HG03432 (cell line): ENCODE measurements around the gene NEK10.
A peak's percentile ranks its signal among the peaks of the same experiment; 100 is the strongest.
"Not testable (repeated sequence)": the region's sequence is repeated elsewhere in the genome, so short reads cannot be mapped to it uniquely, and the experiment has no call there.

Experiments used
- ATAC-seq: cut with Tn5 transposase; IDR thresholded peaks from one replicate; pipeline ENCODE4 v1.9.1; 2021; ENCODE audit warnings: mild to moderate bottlenecking, moderate library complexity; ENCODE audit not compliant: unreplicated experiment

Gene NEK10

DNA sequence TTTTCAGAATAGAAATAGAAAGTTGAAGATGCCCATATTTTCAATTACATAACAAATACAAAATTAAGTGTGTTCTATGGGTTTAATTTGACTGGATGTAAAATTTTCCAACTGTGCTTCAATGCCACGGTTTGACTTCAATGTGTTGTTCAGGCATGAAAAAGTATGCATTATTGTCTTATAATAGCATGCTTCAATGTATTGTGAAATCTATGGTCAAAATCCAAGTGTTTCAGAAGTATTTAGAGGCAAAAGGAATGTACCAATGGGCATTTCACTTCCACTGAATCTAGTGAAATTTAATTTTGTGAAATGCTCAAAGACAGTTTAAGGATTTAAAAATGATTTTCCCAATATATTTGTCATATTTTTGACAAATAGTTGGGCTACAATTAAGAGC lies 16.0 kb downstream of the NEK10 start:
- ATAC-seq, result no peak

GRCh38 chr3:27352047-27352446 lies 17.1 kb downstream of the NEK10 start:
- no peak for ATAC-seq

DNA sequence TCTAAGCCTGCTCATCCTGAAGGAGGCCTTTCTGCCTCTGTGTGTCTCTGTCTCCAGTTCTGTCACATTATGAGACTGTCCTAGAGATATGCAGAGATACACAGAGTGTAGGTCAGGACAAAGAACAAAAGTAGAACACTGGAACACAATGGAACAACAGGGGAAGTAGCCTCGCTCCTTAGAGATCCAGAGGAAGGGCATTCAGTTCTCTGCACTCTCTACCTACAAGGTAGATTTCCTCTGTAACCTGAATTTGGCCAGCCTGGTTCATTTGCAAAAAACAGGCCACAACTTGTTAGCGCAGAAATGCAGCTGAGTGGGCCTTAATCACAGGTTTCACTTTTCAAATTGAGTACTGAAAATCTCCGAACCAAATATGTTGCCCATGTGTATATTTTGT lies 19.4 kb downstream of the NEK10 start:
- ATAC-seq, result peak; percentile 85

DNA sequence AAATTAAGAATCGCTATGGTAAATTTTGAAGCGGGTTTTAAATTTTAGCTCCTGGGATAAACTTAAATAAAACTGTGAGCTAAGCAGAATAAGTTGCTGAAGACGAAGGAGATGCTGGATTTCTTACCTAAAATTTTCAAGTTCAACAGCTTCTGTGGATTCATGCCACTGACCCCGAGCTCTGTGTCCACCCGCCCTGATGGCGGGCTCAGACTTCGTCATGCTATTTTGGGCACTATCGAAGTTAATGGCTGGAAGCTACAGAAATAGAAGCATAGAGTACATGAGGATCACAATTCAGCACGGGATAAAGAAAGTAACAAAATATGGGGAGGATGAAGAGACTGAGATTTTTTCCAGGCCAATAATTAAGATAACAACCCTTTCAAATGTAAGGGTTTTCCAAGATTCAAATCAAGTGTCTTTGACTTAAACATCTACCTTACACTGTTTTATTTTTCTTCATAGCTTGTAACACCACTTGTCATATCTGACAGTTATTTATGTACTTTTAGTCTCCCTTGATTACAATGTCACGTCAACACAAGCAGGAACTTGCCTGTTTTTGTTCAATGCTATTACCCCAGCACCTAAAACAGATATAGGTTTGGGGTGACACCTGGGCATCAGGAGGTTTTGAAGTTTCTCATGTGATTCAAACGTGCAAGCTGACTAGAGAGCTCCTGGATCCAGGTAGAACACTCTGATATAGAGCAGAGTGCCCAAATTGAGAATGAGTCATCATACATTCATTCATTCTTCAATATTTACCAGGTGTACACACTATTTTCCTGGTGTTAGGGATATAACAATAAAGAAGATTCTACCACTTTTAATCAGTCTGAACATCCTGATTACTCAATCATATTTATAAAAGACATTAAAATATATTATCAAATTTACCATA lies 23.0 kb downstream of the NEK10 start:
- no peak for ATAC-seq

- ATAC-seq, result peak; percentile 36
Measured at GRCh38 chr3:27345493-27345892, 23.7 kb downstream of the NEK10 start.

- ATAC-seq, result no peak
Measured at GRCh38 chr3:27345045-27345444, 24.1 kb downstream of the NEK10 start.

DNA sequence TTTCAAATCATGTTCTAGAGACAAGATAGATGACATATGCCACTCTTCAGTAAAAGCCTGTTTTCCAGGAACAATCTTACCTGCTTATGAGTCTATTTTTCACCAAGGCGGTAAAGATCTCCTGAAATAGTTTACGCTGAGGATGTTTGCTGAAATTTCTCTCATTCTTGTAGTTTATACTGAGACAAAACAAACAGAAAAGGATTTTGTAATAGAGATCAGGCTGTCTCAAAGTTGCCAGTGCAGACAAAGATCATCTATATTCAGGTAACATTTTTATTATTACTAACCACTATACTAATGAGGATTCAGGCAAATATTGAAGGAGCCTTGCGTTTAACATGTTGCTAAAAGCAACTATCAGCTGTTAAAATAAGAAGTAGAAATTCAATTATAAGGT lies 25.0 kb downstream of the NEK10 start:
- ATAC-seq, result no peak

DNA sequence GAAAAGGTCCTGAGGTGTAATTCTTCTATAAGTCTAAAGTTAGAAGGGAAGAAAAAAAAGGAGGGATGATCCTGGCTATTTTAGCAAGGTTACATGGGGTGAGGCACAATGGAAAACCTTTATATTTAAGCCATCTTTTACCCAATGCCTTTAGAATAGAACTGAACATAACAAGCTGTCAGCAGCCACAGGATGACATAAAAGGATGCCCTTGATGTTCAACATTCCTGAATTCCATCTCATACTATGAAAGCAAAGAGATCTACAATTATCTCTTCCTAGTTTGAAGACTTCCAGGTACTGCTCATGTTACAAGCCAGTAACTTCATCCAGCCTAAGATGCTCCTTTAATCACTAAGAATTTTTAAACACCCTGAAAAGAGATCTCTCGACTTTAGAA lies 26.9 kb downstream of the NEK10 start:
- ATAC-seq, result no peak

DNA sequence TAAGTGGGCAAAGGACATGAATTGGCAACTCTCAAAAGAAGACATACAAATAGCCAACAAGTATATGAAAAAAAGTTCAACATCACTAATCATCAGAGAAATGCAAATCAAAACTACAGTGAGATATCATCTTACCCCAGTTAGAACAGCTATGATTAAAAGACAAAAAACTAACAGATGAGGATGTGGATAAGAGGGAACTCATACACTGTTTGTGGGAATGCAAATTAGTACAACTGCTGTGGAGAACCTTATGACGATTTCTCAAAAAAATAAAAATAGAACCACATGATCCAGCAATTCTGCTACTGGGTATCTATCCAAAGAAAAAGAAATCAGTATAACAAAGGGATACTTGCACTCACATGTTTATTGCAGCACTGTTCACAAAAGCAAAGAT lies 28.6 kb downstream of the NEK10 start:
- ATAC-seq, result peak; percentile 89

DNA sequence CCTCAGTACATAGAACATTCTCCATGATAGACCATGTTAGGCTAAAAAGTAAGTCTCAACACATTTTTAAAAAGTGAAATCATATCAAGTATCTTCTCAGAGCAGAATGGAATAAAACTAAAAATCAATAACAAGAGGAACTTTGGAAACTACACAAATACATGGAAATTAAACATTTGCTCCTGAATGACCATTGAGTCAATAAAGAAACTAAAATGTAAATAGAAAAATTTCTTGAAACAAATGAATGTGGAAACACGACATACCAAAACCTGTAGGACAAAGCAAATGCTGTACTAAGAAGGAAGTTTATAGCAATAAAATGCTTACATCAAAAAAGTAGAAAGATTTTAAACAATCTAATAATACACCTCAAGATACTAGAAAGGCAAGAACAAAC lies 33.6 kb downstream of the NEK10 start:
- ATAC-seq, result no peak

DNA sequence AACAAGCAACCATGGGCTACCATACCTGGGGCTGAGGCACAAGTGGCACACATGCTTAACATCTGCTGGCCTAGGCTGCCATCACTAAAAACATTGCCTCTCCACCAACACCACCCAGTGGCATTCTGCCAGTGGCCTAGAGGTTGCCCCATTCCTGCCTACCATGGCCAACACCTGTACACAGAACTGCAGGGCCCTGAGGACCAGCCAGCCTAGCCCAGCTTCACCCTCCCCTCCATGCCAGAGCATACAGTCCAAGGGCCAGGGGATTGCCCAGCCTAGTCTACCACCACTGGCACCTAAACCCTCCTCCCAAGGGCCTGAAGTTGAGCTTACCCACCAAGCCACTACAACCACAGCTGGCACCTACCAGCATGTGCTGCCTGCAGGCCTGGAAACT lies 35.3 kb downstream of the NEK10 start:
- ATAC-seq, result no peak

GRCh38 chr3:27328982-27329762 lies 40.0 kb downstream of the NEK10 start:
- not testable (repeated sequence) for ATAC-seq

DNA sequence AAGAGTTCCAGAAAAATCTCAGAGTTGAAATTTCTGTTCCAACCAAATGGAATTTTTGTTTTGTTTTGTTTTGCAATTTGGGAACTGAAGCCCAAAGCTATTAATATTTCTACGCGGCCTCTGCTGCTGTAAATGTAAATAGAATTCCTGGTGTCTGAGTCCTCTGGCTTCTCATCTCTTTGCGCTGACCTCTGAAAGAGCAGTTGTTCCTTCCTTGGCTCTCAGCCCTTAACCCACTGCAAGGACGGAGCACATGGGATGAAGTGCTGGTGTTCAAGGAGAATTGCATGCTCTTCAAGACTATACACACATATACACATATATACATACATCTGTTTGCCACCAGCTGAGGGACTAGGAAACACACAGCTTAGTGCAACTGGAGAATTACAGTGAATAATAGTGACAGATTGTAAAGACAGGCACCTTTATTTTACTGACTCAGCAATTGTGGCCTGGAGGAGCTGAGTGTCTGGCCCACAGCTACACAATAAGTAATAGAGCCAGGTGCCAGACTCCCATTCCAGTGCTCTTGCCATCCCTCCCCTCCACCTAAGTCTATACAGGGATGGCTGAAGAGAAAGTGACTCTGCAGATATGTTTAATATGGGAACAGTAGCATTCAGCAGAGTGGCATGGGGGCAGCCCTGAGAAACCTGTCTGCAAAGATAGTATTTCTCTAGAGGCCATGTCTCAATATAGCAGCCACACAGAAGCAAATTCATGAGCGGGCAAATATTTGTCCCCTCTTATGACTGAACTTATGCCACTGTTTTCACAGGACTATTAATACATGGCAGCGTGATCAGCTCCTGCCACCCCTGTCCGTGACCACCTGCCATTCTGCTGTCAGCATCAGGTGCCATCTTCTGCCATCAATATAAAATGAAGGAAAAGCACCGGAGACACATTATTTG lies 42.3 kb downstream of the NEK10 start:
- ATAC-seq, result no peak

- ATAC-seq, result no peak
Measured at GRCh38 chr3:27326202-27326601, 43.0 kb downstream of the NEK10 start.

DNA sequence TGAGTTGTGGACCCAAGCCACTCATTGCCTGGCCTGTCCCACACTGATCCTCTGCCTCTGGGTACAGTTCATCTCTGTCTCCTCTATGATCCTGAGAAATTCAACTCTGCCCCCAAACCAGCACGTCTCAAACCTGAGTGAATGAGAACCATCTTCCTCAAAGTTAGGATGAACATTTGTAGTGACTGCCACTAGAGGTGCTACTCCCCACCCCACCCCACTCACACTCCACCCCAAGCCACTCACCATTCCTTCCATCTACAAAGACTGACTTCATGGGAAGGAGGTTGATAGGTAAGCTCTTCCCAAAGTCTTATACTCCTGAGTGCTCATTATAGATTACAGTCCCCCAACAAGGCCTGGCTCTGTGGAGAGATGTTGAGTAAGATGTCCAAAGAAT lies 43.8 kb downstream of the NEK10 start:
- peak; percentile 47 for ATAC-seq

DNA sequence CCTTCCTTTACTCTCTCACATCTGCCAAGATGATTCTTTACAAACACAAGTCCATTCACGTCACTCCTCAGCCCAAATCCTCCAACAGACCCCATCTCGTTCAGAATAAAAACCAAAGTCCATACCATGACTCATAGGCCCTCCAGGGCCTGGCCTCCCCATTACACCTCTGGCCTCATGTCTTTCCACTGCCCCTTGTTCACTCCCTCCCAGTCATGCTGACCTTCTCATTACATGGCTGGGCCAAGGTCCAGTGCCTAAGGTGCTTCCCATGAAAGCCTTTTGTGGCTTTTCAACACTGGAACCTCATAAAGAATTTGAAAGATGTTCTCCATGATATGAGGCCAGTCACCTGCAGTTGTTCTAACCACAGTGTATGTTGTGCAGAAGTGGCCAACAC lies 44.5 kb downstream of the NEK10 start:
- ATAC-seq, result no peak

GRCh38 chr3:27323087-27323570 lies 46.1 kb downstream of the NEK10 start:
- no peak for ATAC-seq

DNA sequence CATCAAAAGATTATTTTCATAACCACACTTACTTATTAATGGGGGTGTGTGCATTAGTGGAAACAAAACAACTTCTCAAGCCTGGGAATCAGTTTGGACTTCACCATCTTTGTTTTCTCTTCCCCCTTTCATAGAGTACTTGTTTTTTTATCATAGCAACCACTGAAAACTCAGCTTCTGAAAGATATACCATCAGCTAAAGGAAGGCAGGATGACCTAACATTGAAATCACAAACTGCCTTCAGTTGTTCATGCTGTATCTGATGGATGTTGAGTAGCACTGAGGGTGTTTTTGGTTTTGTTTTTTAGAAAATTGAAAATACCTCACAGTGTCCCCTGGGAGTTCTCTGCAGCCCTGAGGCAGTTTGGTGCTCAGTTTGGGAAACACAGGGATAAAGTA lies 46.5 kb downstream of the NEK10 start:
- peak; percentile 32 for ATAC-seq

DNA sequence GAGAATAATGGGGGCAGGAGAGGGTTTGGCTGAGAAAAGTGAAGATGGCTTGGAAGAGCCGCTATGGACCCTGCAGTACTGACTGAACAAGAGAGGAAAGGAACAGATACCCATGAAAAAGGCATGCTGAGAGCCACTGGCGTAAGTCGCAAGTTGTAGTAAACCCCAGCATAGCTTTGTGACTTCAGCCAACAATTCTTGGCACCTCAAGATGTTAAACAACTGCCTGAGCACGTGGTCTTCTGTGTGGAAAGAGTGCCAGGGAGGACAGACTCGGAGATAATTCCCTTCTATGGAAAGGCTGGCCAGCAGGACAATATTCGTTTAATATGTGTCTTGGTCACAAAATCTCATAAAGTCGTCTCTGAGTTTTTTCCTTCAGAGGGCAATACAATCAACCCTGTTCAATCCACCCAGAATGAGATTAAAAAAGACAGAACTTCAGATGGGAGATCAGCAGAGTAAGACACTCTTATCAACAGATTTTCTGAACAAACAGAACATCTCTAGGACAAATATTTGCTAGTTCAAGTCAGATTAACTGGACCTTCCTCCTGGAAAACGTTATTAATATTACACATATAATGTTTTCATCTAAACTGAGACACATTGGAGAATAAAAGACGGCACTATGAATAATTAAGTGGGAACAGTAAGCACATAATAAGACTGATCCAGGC lies 49.2 kb downstream of the NEK10 start:
- no peak for ATAC-seq

DNA sequence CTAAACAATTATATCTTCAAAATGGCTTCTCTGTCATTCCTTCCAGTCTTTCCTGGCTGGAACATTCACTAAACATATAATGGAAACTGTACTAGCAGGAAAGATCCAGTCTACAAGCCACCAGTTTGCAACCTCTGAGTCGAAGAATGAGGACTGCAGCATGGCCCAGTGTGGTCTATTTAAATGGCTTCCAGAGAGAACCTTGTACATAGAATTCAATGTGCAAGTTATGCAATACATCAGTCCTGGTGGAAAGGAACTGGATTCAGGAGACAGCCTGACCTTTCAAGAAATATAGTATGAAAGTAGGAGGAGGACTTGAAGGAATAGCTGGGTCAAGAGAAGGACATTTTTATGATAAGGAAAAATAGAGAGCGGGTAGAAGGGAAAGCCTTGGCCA lies 49.9 kb downstream of the NEK10 start:
- no peak for ATAC-seq
